GM19023 (cell line): Measurements from ENCODE around the gene METTL8.
"Not testable (repeated sequence)": the region's sequence is repeated elsewhere in the genome, so short reads cannot be mapped to it uniquely, and the experiment has no call there.

Experiments used
- ATAC-seq: cut with Tn5 transposase; IDR thresholded peaks from one replicate; pipeline ENCODE4 v1.9.1; 2021; ENCODE audit warnings: mild to moderate bottlenecking, moderate library complexity; ENCODE audit not compliant: unreplicated experiment

METTL8 gene

GRCh38 chr2:171402906-171403580, 30.7 kb downstream of the METTL8 start:
- no peak for ATAC-seq

DNA sequence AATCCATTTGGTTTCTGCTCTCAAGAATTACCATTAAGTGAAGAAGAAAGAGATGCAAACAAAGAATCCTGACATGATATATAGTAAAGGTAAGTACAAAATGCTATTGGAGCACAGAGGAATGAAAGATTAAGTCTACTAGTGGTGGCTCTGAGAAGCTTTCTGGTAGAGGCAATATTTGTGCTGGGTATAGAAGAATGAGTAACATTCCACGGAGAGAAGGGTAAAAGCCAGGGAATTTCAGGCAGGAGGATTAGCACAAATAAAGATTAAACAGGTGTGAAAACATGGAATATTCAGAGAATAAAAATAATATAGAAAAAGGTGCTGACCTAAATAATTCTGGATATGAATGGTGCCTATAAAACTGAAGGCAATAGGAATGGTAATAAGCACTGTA, 31.8 kb downstream of the METTL8 start:
- ATAC-seq: no peak

DNA sequence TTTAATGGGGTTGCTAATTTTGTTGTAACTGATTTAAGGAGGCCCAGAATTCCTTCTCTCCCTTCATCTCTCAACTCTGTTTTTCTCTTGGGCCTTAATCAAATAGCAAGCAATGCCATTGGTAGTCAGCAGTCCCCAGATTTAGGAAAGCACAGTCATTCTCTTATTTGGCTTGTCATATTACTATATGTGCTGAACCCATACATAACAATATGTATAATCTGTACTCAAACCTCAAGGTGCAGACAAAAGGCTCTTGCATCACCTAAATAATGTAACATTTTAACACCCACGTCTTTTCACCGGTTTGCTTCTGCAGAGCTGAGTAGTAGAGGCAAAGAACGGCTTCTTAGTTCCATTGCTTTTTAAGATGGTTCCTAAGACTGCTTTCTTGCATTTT, 33.4 kb downstream of the METTL8 start:
- ATAC-seq: no peak

- no peak for ATAC-seq
These were observed 34.5 kb downstream of the METTL8 start for GRCh38 chr2:171399292-171399691.

DNA sequence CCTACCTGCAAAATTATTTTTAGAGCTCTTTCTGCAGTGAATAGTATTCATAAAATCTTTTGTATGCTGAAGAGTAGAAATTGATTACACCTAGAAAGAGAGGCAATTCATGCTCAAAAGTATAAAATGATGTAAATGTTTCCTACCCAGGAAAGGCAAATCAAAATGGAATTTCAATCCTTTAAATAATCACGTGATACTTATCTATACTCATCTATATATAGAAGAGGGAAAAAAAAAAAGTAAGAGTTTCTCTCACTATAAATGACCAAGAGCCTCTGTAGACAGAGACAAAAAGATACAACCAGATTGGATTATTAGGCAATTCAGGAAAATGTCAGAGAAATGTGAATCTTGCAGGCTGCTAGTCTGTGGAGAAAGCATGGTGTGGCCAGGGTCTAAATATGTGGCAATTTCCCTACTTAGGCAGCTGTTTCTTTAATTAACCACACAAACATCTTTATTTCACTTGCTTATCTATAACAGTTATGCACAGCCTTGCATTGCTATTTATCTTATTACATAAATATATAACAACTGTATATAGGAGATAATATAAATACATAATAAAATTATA, 39.5 kb downstream of the METTL8 start:
- no peak for ATAC-seq

GRCh38 chr2:171393487-171393886, 40.3 kb downstream of the METTL8 start:
- ATAC-seq: no peak

DNA sequence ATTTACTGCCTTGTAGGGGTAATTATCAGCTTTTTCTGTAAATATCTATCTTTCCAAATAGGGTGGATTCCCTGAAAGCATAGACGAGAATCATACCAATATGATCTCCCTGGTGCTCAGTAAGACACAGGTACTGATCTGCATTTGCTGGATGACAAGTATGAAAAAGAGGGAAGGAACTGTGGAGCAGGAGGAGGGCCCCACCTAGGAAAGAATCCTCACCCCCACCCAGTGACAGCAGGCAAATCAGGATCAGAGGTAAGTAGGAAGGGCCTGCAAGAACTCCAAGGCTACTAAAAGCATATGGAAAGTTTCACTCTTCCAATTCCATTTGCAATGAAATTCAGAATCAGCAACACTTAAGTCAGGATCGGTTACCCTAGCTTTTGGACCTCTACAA, 42.3 kb downstream of the METTL8 start:
- ATAC-seq: no peak

DNA sequence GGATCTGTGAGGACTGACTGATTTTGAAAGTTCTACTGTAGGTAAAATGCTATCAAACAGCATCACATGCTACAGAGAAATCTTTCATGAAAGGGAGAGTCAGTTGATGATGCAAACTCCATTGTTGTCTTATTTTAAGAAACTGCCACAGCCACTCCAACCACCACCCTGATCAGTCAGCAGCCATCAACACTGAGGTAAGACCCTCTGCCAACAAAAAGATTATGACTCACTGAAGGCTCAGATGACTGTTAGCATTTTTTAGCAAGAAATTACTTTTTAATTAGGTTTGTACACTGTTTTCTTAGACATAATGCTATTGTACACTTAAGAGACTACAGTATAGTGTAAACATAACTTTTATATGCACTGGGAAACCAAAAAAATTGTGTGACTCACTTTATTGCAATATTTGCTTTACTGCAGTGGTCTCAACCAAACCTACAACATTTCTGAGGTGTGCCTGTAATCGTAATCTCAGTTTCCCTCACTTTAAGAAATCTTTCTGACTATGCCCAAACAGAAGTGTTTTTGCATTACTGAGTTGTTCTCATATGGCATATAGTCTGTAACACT, 42.8 kb downstream of the METTL8 start:
- ATAC-seq: no peak

GRCh38 chr2:171389780-171390179, 44.0 kb downstream of the METTL8 start:
- ATAC-seq: no peak

DNA sequence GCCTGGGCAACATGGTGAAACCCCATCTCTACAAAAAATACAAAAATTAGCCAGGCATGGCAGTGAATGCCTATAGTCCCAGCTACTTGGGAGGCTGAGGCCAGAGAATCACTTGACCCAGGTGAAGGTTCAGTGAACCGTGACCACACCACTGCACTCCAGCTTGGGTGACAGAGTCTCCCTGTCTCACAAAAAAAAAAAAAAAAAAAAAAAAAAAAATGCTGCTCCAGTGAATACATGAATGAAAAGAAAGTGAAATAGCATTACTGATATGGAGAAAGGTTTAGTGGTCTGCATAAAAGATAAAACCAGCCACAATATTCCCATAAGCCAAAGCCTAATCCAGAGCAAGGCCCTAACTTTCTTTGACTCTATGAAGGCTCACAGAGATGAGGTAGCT, 44.5 kb downstream of the METTL8 start:
- ATAC-seq: no peak

DNA sequence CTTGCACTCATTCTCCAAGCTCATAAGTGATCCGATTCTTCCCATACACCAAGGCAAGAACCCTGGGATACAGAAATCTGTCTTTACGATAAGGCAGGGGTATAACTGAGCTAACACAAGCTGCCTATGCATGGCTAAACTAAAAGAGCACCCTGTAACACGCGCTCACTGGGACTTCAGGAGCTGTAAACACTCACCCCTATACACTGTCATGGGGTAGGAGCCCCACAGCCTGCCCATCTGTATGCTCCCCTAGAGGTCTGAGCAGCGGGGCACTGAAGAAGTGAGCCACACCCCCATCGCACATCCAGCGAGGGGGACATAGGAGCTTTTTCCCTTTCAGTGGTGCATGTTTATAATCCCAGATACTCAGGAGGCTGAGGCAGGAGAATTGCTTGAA, 46.7 kb downstream of the METTL8 start:
- no peak for ATAC-seq

GRCh38 chr2:171386627-171387026, 47.2 kb downstream of the METTL8 start:
- no peak for ATAC-seq

- no peak for ATAC-seq
These were observed 50.7 kb downstream of the METTL8 start for GRCh38 chr2:171383134-171383533.

- not testable (repeated sequence) for ATAC-seq
These were observed 51.6 kb downstream of the METTL8 start for GRCh38 chr2:171382175-171382574.

DNA sequence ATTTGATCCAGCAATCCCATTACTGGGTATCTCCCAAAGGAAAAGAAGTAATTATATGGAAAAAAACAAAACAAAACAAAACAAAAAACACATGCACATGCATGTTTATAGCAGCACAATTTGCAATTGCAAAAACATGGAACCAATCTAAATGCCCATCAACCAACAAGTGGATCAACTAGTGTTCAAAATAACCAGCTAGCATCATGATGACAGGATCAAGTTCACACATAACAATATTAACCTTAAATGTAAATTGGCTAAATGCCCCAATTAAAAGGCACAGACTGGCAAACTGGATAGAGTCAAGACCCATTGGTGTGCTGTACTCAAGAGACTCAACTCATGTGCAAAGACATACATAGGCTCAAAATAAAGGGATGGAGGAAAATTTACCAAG, 55.9 kb downstream of the METTL8 start:
- not testable (repeated sequence) for ATAC-seq

DNA sequence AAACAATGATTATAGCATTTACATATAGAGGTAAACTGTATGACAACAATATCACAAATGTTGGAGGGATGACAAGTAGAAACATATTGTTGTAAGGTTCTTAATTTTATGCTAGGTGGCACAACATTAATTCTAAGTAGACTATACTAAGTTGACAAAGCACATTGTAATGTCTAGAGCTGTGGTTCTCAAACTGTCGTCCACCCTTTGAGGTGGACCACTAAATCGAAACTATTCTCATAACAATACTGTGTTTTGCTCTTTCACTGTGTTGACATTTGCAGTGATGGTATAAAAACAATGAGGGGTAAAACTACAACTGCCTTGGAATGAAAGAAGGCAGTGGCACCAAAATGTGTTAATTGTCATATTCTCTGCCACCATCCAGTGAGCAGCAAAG, 66.1 kb downstream of the METTL8 start:
- ATAC-seq: no peak

GRCh38 chr2:171365778-171366177, 68.0 kb downstream of the METTL8 start:
- ATAC-seq: no peak

- no peak for ATAC-seq
These were observed 68.6 kb downstream of the METTL8 start for GRCh38 chr2:171365232-171365631.

DNA sequence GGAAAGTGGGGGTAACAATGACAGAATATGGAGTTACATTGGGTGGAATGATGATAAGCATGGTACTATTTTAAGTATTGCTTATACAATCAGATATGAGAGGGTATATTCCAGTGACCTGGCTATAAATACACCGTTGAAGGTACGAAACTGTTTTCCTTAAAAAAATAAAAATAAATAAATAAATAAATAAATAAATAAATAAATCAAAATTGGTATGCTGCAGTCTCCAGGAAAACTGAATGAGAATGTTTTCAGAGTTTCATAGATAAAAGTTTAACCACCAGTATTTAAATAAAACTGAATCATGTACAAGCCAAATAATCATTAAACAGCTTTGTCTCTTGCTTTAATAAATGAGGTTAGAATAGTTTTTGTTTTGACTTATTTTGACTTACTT, 71.4 kb downstream of the METTL8 start:
- no peak for ATAC-seq

- no peak for ATAC-seq
These were observed 72.9 kb downstream of the METTL8 start for GRCh38 chr2:171360905-171361304.

- not testable (repeated sequence) for ATAC-seq
These were observed 80.0 kb downstream of the METTL8 start for GRCh38 chr2:171353746-171354145.

GRCh38 chr2:171348056-171348455, 85.7 kb downstream of the METTL8 start:
- no peak for ATAC-seq
